OCI-LY1 (cell line): Measurements from ENCODE around the gene MUC12.
"Not testable (repeated sequence)": the region's sequence is repeated elsewhere in the genome, so short reads cannot be mapped to it uniquely, and the experiment has no call there.

Source experiments
- CTCF ChIP-seq: fragments of 200-600 bp; sonication (generic), shearing (Covaris generic); IDR thresholded peaks from 2 replicates; pipeline ENCODE4 v1.5.1; 2017; ENCODE audit warnings: mild to moderate bottlenecking, antibody characterized with exemption, low read length, moderate library complexity, mixed read lengths
- EZH2 ChIP-seq: fragments of 200-600 bp; sonication (generic), shearing (Covaris generic); IDR thresholded peaks from 2 replicates; pipeline ENCODE4 v1.8.0; 2017; ENCODE audit warnings: borderline replicate concordance, mixed run types, mild to moderate bottlenecking, antibody characterized with exemption, low read length, moderate library complexity, mixed read lengths

DNA sequence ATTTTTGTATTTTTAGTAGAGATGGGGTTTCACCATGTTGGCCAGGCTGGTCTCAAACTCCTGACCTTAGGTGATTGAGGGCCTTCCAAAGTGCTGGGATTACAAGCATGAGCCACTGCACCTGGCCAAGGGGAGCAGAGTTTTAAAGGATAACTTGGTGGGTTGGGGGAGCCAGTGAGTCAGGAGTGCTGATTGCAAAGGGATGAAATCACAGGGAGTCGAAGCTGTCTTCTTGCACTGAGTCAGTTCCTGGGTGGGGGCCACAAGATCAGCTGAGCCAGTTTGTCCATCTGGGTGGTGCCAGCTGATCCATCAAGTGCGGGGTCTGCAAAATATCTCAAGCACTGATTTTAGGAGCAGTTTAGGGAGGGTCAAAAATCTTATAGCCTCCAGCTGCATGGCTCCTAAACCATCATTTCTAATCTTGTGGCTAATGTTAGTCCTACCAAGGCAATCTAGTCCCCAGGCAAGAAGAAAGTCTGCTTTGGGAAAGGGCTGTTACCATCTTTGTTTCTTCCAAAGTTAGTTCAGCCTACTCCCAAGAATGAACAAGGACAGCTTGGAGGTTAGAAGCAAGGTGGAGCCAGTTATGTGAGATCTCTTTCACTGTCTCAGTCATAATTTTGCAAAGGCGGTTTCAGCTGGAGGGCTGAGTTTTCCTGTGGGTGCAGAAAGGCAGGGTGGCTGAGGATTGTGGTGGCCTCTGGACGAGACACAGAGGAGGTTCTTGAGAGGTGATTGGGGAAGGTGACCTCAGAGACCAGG lies 15.8 kb downstream of the MUC12 start:
- TF ChIP-seq CTCF, EZH2: not testable (repeated sequence)
